Stomach (tissue), 9 donors: Measurements from ENCODE around the gene ERBB4. TPM values are rescaled to one million over a fixed set of nuclear protein-coding genes. Genes with fewer than 3 reads are reported as not detected.

Experiments used
- DNase-seq, 2 donors: peaks; one replicate each; pipeline versions ENCODE4 v3.0.0 to v3.0.0-alpha.2; 2013 to 2019
- H3K27ac ChIP-seq, 5 donors: fragments of 200-600 bp in 4 of 5; sonication (generic) in 4 of 5; one replicate each; pipeline ENCODE4 v1.5.1; 2013 to 2019; ENCODE audit warnings: mild to moderate bottlenecking in 1 of 5, moderate library complexity in 1 of 5
- H3K27me3 ChIP-seq, 3 donors: fragments of 200-600 bp; sonication (generic); one replicate each; pipeline ENCODE4 v1.5.1; 2017 to 2019; ENCODE audit warnings: mixed run types in 1 of 3
- H3K36me3 ChIP-seq, 4 donors: fragments of 200-600 bp; sonication (generic); 1 replicate in 3 of 4; 2 replicates in 1 of 4; pipeline ENCODE4 v1.5.1; 2016 to 2019
- H3K4me1 ChIP-seq, 4 donors: fragments of 200-600 bp; sonication (generic); one replicate each; pipeline ENCODE4 v1.5.1; 2016 to 2019
- H3K4me3 ChIP-seq, 4 donors: fragments of 200-600 bp; sonication (generic) in 3 of 4; one replicate each; pipeline ENCODE4 v1.5.1; 2016 to 2019; ENCODE audit warnings: mild to moderate bottlenecking in 1 of 4
- H3K9me3 ChIP-seq, 4 donors: fragments of 200-600 bp; sonication (generic); one replicate each; pipeline ENCODE4 v1.5.1; 2016 to 2019
- CTCF ChIP-seq, 7 experiments: fragments of 450-650 bp in 4 of 7; fragments of 200-600 bp in 3 of 7; sonication (generic) in 3 of 7; IDR thresholded peaks; one replicate each; pipeline ENCODE4 v1.5.1; 2016 to 2019; ENCODE audit warnings: antibody characterized with exemption in 7 of 7, control low read depth in 2 of 7, mild to moderate bottlenecking in 1 of 7
- EP300 ChIP-seq: sonication (generic); formaldehyde crosslinking; IDR thresholded peaks from one replicate; pipeline ENCODE4 v1.6.1; 2017; ENCODE audit warnings: antibody characterized with exemption
- POLR2A ChIP-seq, 4 donors: fragments of 450-650 bp; IDR thresholded peaks; one replicate each; pipeline ENCODE4 v1.6.1; 2016; ENCODE audit warnings: antibody characterized with exemption in 4 of 4, control low read depth in 2 of 4, mild to moderate bottlenecking in 1 of 4, moderate library complexity in 1 of 4
- POLR2AphosphoS5 ChIP-seq, 3 donors: sonication (generic); formaldehyde crosslinking; IDR thresholded peaks; one replicate each; pipeline ENCODE4 v1.6.1; 2016; ENCODE audit warnings: antibody characterized with exemption in 3 of 3
- WGBS, 5 donors: extraction: QIAGEN DNeasy Blood & Tissue Kit in 3 of 5; methylation state at CpG; one replicate each; pipeline versions ENCODE4 v1.1.5 to v1.1.7; 2013 to 2018; 5-methylcytosine and 5-hydroxymethylcytosine counted together
- intact Hi-C: fragments of 100-400 bp; cut with DNase I; formaldehyde crosslinking; loops from one replicate; pipeline ENCODE4 v1.15.1; 2023; ENCODE audit warnings: low total_unique reads
- polyA plus RNA-seq, 3 donors: library from polyadenylated mRNA; stranded (reverse); fragments of 200-250 nt; gene quantifications; one replicate each; pipeline ENCODE4 v1.2.3, GENCODE V29; 2013
- total RNA-seq, 5 donors: library from RNA; depleted of rRNA; stranded (reverse); fragments of >200 nt; gene quantifications; one replicate each; pipeline versions ENCODE4 v1.1.0 to v1.2.3, GENCODE V29; 2014 to 2016
- donor health status: healthy with polysubstance abuse.
- donor health status: Bipolar disorder and iron deficiency.
- donor health status: healthy.

ERBB4 gene
- total and polyA plus RNA-seq, 8 donors = 0.12 to 2.5 (median 0.45) TPM; not detected in 1

- TF ChIP-seq POLR2AphosphoS5 (IDR thresholded peaks at IDR 0.05) = no peak
- TF ChIP-seq POLR2A (IDR thresholded peaks at IDR 0.05) = no peak
- no peak for TF ChIP-seq EP300
- TF ChIP-seq CTCF (IDR thresholded peaks at IDR 0.05) = no peak
- no peak overlapping the region for H3K4me3 ChIP-seq
- peak; percentile 3 to 25 for DNase-seq
- H3K27me3 ChIP-seq = no peaks in the 10 kb centered on the region
- H3K27ac ChIP-seq = no peak overlapping the region
- intact Hi-C loops = no loop called here
- WGBS, 5 donors = 40 to 74% (median 54%) methylated on average over 4 of the region's 4 CpGs
- no peaks in the 10 kb centered on the region for H3K36me3 ChIP-seq
- H3K9me3 ChIP-seq = no peaks in the 10 kb centered on the region
- peaks cover 0 to 4% (median 0%) of the 10 kb centered on the region in 4 donors for H3K4me1 ChIP-seq
Observed at GRCh38 chr2:212330263-212330662, 208.3 kb downstream of the ERBB4 start.

GRCh38 chr2:212328712-212329496 lies 209.7 kb downstream of the ERBB4 start:
- DNase-seq = no peak
- H3K27ac ChIP-seq = no peak overlapping the region
- H3K36me3 ChIP-seq = no peaks in the 10 kb centered on the region
- H3K4me1 ChIP-seq = peaks cover 0 to 4% (median 0%) of the 10 kb centered on the region in 4 donors
- H3K27me3 ChIP-seq = no peaks in the 10 kb centered on the region
- H3K4me3 ChIP-seq = no peak overlapping the region
- H3K9me3 ChIP-seq = no peaks in the 10 kb centered on the region
- intact Hi-C loops = no loop called here
- TF ChIP-seq CTCF (IDR thresholded peaks at IDR 0.05) (no peak), POLR2AphosphoS5 (IDR thresholded peaks at IDR 0.05) (no peak), EP300 (no peak), POLR2A (IDR thresholded peaks at IDR 0.05) (no peak)

GRCh38 chr2:212328136-212328535 lies 210.5 kb downstream of the ERBB4 start:
- no peak overlapping the region for H3K4me3 ChIP-seq
- intact Hi-C loops = no loop called here
- H3K36me3 ChIP-seq = no peaks in the 10 kb centered on the region
- 58 to 83% (median 77%) methylated on average over 2 of the region's 2 CpGs for WGBS, 5 donors
- TF ChIP-seq EP300 (no peak), POLR2A (IDR thresholded peaks at IDR 0.05) (no peak), CTCF (IDR thresholded peaks at IDR 0.05) (no peak), POLR2AphosphoS5 (IDR thresholded peaks at IDR 0.05) (no peak)
- peaks cover 0 to 4% (median 0%) of the 10 kb centered on the region in 4 donors for H3K4me1 ChIP-seq
- no peak overlapping the region for H3K27ac ChIP-seq
- peak in 1 of 2 donors; percentile 2 for DNase-seq
- no peaks in the 10 kb centered on the region for H3K27me3 ChIP-seq
- no peaks in the 10 kb centered on the region for H3K9me3 ChIP-seq

- WGBS, 5 donors = 48 to 67% (median 61%) methylated on average over 4 of the region's 4 CpGs
- H3K27ac ChIP-seq = no peak overlapping the region
- no peaks in the 10 kb centered on the region for H3K27me3 ChIP-seq
- H3K9me3 ChIP-seq = no peaks in the 10 kb centered on the region
- DNase-seq = no peak
- H3K36me3 ChIP-seq = no peaks in the 10 kb centered on the region
- intact Hi-C loops = no loop called here
- no peak overlapping the region for H3K4me3 ChIP-seq
- peaks cover 0 to 4% (median 0%) of the 10 kb centered on the region in 4 donors for H3K4me1 ChIP-seq
- TF ChIP-seq CTCF (IDR thresholded peaks at IDR 0.05) (no peak), POLR2AphosphoS5 (IDR thresholded peaks at IDR 0.05) (no peak), POLR2A (IDR thresholded peaks at IDR 0.05) (no peak), EP300 (no peak)
Observed at GRCh38 chr2:212327171-212327809, 211.3 kb downstream of the ERBB4 start.
